OCI-LY7 (cell line): Measurements from ENCODE around the gene KPNA2.

ENCODE experiments used
- EZH2phosphoT487 ChIP-seq: fragments of 200-600 bp; sonication (generic); IDR thresholded peaks from 2 replicates; pipeline ENCODE4 v1.6.1; 2018; ENCODE audit warnings: low read depth, borderline replicate concordance, mild to moderate bottlenecking, mixed run types, antibody characterized with exemption, low read length, moderate library complexity, mixed read lengths
- TF ChIP-seq, protein P1 (sequence below): fragments of 200-600 bp; sonication (generic); conservative IDR thresholded peaks from 2 replicates; pipeline ENCODE4 v1.5.1; 2014; ENCODE audit warnings: mild to moderate bottlenecking, antibody characterized with exemption, low read length, moderate library complexity, mixed read lengths

GRCh38 chr17:68048996-68049395 lies 13.5 kb downstream of the KPNA2 start:
- TF ChIP-seq, protein P1, sequence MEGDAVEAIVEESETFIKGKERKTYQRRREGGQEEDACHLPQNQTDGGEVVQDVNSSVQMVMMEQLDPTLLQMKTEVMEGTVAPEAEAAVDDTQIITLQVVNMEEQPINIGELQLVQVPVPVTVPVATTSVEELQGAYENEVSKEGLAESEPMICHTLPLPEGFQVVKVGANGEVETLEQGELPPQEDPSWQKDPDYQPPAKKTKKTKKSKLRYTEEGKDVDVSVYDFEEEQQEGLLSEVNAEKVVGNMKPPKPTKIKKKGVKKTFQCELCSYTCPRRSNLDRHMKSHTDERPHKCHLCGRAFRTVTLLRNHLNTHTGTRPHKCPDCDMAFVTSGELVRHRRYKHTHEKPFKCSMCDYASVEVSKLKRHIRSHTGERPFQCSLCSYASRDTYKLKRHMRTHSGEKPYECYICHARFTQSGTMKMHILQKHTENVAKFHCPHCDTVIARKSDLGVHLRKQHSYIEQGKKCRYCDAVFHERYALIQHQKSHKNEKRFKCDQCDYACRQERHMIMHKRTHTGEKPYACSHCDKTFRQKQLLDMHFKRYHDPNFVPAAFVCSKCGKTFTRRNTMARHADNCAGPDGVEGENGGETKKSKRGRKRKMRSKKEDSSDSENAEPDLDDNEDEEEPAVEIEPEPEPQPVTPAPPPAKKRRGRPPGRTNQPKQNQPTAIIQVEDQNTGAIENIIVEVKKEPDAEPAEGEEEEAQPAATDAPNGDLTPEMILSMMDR = no peak
- TF ChIP-seq EZH2phosphoT487 = no peak
